HPDE6-E6E7 (cell line): ENCODE measurements around the gene ARL16.

ENCODE experiments used
- DNase-seq: peaks from one replicate; pipeline ENCODE4 v3.0.0; 2011; ENCODE audit warnings: missing footprints; ENCODE audit errors: extremely low spot score

The ARL16 gene

GRCh38 chr17:81712468-81713003, 28.9 kb upstream of the ARL16 start:
- DNase-seq: peak; percentile 52

- DNase-seq: peak; percentile 84
Observed at GRCh38 chr17:81711814-81712467, 28.3 kb upstream of the ARL16 start, which contains the start of gene SLC25A10. SLC25A10 (plus strand) TSS chr17:81712284; CDS start chr17:81712427, 143 bp downstream.

- DNase-seq: no peak
Observed at GRCh38 chr17:81710514-81711308, 27.1 kb upstream of the ARL16 start.

- no peak for DNase-seq
Observed at GRCh38 chr17:81708739-81709185, 25.2 kb upstream of the ARL16 start.

GRCh38 chr17:81707725-81708646, 24.4 kb upstream of the ARL16 start:
- no peak for DNase-seq

- DNase-seq: no peak
Observed at GRCh38 chr17:81706757-81707624, 23.4 kb upstream of the ARL16 start.

GRCh38 chr17:81706232-81706611, 22.6 kb upstream of the ARL16 start:
- no peak for DNase-seq

- DNase-seq: no peak
Observed at GRCh38 chr17:81705518-81706231, 22.1 kb upstream of the ARL16 start.

- DNase-seq: no peak
Observed at GRCh38 chr17:81703747-81704654, 20.4 kb upstream of the ARL16 start.

GRCh38 chr17:81702934-81703746, 19.5 kb upstream of the ARL16 start, which contains the start of gene MRPL12:
MRPL12 (plus strand) TSS chr17:81703367; CDS start chr17:81703502, 135 bp downstream.
- DNase-seq: peak; percentile 97

- no peak for DNase-seq
Observed at GRCh38 chr17:81701288-81702071, 17.9 kb upstream of the ARL16 start.

GRCh38 chr17:81700353-81701287, 17.0 kb upstream of the ARL16 start:
- no peak for DNase-seq

- DNase-seq: no peak
Observed at GRCh38 chr17:81697261-81698044, 13.9 kb upstream of the ARL16 start.

- DNase-seq: no peak
Observed at GRCh38 chr17:81696218-81696941, 12.8 kb upstream of the ARL16 start.

- DNase-seq: no peak
Observed at GRCh38 chr17:81695801-81696200, 12.2 kb upstream of the ARL16 start.
